Body of pancreas (tissue), 4 donors: ENCODE data around the gene RAD51B.
A peak's percentile ranks its signal among the peaks of the same experiment; 100 is the strongest.

Source experiments
- CTCF ChIP-seq, 7 experiments: fragments of 450-650 bp in 4 of 7; fragments of 200-600 bp in 3 of 7; sonication (generic) in 3 of 7; IDR thresholded peaks; one replicate each; pipeline ENCODE4 v1.5.1; 2016 to 2019; ENCODE audit warnings: antibody characterized with exemption in 7 of 7
- POLR2A ChIP-seq, 3 donors: fragments of 450-650 bp; IDR thresholded peaks; one replicate each; pipeline ENCODE4 v1.6.1; 2016; ENCODE audit warnings: antibody characterized with exemption in 3 of 3, mild to moderate bottlenecking in 2 of 3

DNA sequence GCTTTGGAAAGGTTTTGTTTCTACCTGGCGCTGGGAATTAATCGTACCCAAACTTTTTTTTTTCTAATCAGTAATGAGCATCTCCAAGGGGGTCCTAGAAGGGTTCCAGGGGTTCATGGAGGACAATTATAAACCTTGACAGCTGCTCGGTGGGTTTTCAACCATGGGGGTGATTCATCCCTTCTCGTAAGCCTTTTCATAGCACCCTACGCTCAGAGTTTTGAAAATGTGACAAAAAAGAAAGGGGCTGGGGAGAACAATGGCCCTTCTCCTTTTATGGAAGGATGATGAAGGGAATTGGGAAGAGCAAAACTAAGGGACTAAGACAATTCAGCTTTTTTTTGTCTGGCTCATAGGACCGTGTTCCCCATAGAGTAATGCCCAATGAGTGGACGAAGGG, 776.6 kb downstream of the RAD51B start:
- peak in 2 of 7 experiments; percentile 18 to 22 for TF ChIP-seq CTCF (IDR thresholded peaks at IDR 0.05)
- no peak for TF ChIP-seq POLR2A (IDR thresholded peaks at IDR 0.05)
